Osteocyte (in vitro differentiated cells): ENCODE data around the gene USP10. TPM values are rescaled to one million over a fixed set of nuclear protein-coding genes. Genes with fewer than 3 reads are reported as not detected.

Experiments
- DNase-seq: peaks from one replicate; pipeline ENCODE4 v3.0.0; 2021; ENCODE audit warnings: mixed read lengths; ENCODE audit not compliant: unreplicated experiment; ENCODE audit errors: extremely low spot score
- H3K27ac Mint-ChIP-seq: one replicate; pipeline ENCODE4 v1.8.0; 2021; ENCODE audit warnings: mild to moderate bottlenecking, mixed read lengths; ENCODE audit not compliant: unreplicated experiment
- H3K27me3 Mint-ChIP-seq: one replicate; pipeline ENCODE4 v1.8.0; 2021; ENCODE audit warnings: mixed read lengths; ENCODE audit not compliant: unreplicated experiment
- H3K36me3 Mint-ChIP-seq: one replicate; pipeline ENCODE4 v1.8.0; 2021; ENCODE audit warnings: mixed read lengths; ENCODE audit not compliant: unreplicated experiment
- H3K4me1 Mint-ChIP-seq: one replicate; pipeline ENCODE4 v1.8.0; 2021; ENCODE audit warnings: mixed read lengths; ENCODE audit not compliant: unreplicated experiment
- H3K4me3 Mint-ChIP-seq: one replicate; pipeline ENCODE4 v1.8.0; 2021; ENCODE audit warnings: mild to moderate bottlenecking, moderate library complexity, mixed read lengths; ENCODE audit not compliant: unreplicated experiment
- H3K9me3 Mint-ChIP-seq: one replicate; pipeline ENCODE4 v1.8.0; 2021; ENCODE audit warnings: mixed read lengths; ENCODE audit not compliant: unreplicated experiment
- CTCF ChIP-seq: fragments of 200-600 bp; sonication (generic); IDR thresholded peaks from 2 replicates; pipeline ENCODE4 v1.5.0; 2021; ENCODE audit warnings: antibody characterized with exemption, mild to moderate bottlenecking, moderate library complexity
- total RNA-seq: library from RNA; stranded (reverse); gene quantifications from 2 replicates; pipeline ENCODE4 v1.2.1, GENCODE V29; 2021

Gene USP10
- total RNA-seq, 1 donor from 2014 or later, result 46.3 TPM

- H3K27ac Mint-ChIP-seq, result no peak overlapping the region
- H3K4me1 Mint-ChIP-seq, result peaks cover 26% of the 10 kb centered on the region
- no peak for DNase-seq
- H3K36me3 Mint-ChIP-seq, result no peaks in the 10 kb centered on the region
- H3K9me3 Mint-ChIP-seq, result no peaks in the 10 kb centered on the region
- no peak for TF ChIP-seq CTCF
- peaks cover 2% of the 10 kb centered on the region for H3K27me3 Mint-ChIP-seq
- no peak overlapping the region for H3K4me3 Mint-ChIP-seq
Measured at GRCh38 chr16:84822990-84823389, 123.2 kb downstream of the USP10 start.

- TF ChIP-seq CTCF, result no peak
- Mint-ChIP-seq H3K27ac (no peak overlapping the region), H3K9me3 (no peaks in the 10 kb centered on the region), H3K4me1 (peaks cover 27% of the 10 kb centered on the region), H3K4me3 (no peak overlapping the region), H3K36me3 (no peaks in the 10 kb centered on the region), H3K27me3 (peaks cover 2% of the 10 kb centered on the region)
- no peak for DNase-seq
Measured at GRCh38 chr16:84823484-84823883, 123.7 kb downstream of the USP10 start.

GRCh38 chr16:84823926-84824325, 124.1 kb downstream of the USP10 start:
- Mint-ChIP-seq H3K27ac (no peak overlapping the region), H3K36me3 (no peaks in the 10 kb centered on the region), H3K4me3 (no peak overlapping the region), H3K9me3 (no peaks in the 10 kb centered on the region), H3K27me3 (peaks cover 2% of the 10 kb centered on the region), H3K4me1 (peaks cover 32% of the 10 kb centered on the region)
- no peak for DNase-seq
- no peak for TF ChIP-seq CTCF

- no peak for DNase-seq
Measured at GRCh38 chr16:84825896-84826557, 126.2 kb downstream of the USP10 start.

GRCh38 chr16:84826558-84826941, 126.8 kb downstream of the USP10 start:
- no peak for TF ChIP-seq CTCF
- Mint-ChIP-seq H3K9me3 (no peaks in the 10 kb centered on the region), H3K27me3 (no peaks in the 10 kb centered on the region), H3K4me3 (no peak overlapping the region), H3K4me1 (peaks cover 29% of the 10 kb centered on the region), H3K36me3 (no peaks in the 10 kb centered on the region), H3K27ac (no peak overlapping the region)
- no peak for DNase-seq

More at GRCh38 chr16:84825896-84826557, 126.2 kb downstream of the USP10 start:
- H3K9me3 Mint-ChIP-seq, result no peaks in the 10 kb centered on the region
- H3K4me1 Mint-ChIP-seq, result peaks cover 29% of the 10 kb centered on the region
- no peak overlapping the region for H3K27ac Mint-ChIP-seq
- no peaks in the 10 kb centered on the region for H3K27me3 Mint-ChIP-seq
- no peak overlapping the region for H3K4me3 Mint-ChIP-seq
- TF ChIP-seq CTCF, result no peak
- H3K36me3 Mint-ChIP-seq, result no peaks in the 10 kb centered on the region
